HG03520 (cell line): ENCODE data around the gene ADAMTS10.
"Not testable (repeated sequence)": the region's sequence is repeated elsewhere in the genome, so short reads cannot be mapped to it uniquely, and the experiment has no call there.

ENCODE experiments used
- ATAC-seq: cut with Tn5 transposase; IDR thresholded peaks from one replicate; pipeline ENCODE4 v1.9.1; 2021; ENCODE audit warnings: mild to moderate bottlenecking, moderate library complexity; ENCODE audit not compliant: unreplicated experiment

ADAMTS10 gene

GRCh38 chr19:8610041-8610935, at the start of gene ADAMTS10:
Gene ADAMTS10, minus strand, starts transcription at chr19:8610715. Its CDS starts 5,005 bp downstream, at chr19:8605710.
- no peak for ATAC-seq

GRCh38 chr19:8659905-8660304, 49.4 kb upstream of the ADAMTS10 start:
- no peak for ATAC-seq

DNA sequence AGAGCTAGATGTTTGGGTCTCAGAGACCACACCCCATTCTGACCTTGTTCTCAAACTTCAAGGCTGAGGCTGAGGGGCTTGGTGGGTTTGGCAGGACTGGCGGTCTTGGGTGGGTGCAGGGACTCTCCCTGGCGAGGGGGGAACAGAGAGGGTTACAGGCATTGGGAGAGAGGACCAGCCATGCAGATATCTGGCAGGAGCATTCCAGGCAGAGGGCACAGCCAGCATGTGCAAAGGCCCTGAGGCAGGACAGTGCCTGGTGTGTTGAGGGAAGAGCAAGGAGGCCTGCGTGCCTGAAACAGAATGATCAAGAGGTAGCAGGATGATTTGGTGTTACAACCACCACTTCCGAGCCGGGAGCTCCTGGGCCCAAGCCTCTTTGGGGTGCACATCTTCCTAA, 47.4 kb upstream of the ADAMTS10 start:
- ATAC-seq: no peak

DNA sequence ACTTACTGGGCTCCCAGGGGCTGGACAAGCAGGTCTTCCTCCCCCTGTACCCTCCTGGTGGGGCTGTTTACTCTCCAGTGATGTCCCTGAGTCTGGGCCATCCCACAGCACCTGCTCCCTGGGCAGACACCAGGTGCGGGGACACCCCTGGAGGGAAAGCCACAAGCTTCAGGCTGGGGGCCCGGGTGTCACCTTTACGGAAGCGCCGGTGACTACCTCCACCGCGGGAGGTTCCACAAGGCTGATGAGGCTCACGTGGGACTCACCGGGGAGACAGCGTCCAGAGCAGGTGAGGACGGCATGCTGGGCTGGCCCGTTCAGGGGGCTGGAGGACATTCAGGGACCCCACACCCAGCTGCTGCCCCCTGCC, 44.8 kb upstream of the ADAMTS10 start:
- ATAC-seq: no peak

- no peak for ATAC-seq
Observed at GRCh38 chr19:8654591-8655339, 44.2 kb upstream of the ADAMTS10 start.

GRCh38 chr19:8648240-8648639, 37.7 kb upstream of the ADAMTS10 start:
- no peak for ATAC-seq

DNA sequence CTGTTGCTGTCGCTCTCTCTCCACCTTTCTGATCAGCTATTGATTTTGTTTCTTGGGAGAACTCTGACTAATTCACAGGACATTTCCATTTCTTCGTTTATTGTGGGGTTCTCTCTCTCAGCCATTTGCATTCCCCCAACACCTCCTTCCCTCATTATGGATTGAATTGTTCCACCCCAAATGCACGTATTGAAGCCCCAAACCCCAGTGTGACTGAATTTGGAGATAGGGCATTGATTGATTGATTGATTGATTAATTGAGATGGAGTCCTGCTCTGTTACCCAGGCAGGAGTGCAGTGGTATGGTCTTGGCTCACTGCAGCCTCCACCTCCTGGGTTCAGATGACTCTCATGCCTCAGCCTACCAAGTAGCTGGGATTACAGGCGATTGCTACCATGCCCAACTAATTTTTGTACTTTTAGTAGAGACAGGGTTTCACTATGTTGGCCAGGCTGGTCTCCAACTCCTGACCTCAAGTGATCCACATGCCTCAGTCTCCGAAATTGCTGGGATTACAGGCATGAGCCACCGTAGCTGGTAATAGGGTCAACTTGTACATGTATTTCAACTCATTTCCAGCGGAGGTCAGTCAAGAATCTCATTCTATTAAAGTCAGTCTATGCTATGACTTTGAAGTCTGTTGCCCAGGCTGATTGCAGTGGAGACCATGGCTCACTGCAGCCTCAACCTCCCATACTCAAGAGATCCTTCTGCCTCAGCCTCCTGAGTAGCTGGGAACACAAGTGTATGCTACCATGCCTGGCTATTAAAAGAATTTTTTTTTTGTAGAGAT, 33.5 kb upstream of the ADAMTS10 start:
- no peak for ATAC-seq

GRCh38 chr19:8642561-8642960, 32.0 kb upstream of the ADAMTS10 start:
- no peak for ATAC-seq

- ATAC-seq: no peak
Observed at GRCh38 chr19:8641908-8642547, 31.5 kb upstream of the ADAMTS10 start.

DNA sequence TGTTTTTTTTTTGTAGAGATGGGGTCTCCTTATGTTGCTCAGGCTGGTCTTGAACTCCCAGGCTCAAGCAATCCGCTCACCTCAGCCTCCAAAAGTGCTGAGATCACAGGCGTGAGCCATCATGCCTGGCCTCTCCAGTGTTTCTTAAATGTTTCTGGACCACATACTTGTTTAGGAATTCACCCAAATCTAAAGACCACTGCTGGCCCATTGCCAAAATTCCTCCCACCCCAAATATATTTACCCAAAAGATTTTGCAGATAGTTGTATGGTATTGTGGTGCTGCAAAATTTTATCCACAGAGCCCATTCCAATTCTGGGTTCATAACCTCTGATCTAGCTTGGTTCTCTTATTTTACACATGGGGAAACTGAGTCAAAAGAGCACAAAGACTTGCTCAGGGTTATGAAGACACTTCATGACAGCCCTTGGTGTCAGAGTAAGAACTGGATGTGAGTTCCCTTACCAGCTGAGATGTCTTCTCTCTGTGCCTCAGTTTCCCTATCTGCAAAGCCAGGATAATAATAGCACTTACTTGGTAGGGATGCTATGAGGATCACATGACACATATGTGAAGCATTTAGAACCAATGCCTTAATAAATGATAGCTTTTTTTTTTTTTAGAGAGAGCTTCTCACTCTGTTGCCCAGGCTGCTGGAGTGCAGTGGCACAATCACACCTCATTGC, 30.8 kb upstream of the ADAMTS10 start:
- no peak for ATAC-seq

GRCh38 chr19:8640402-8641004, 30.0 kb upstream of the ADAMTS10 start:
- ATAC-seq: no peak

GRCh38 chr19:8639821-8640401, 29.4 kb upstream of the ADAMTS10 start:
- ATAC-seq: no peak

GRCh38 chr19:8638078-8638619, 27.6 kb upstream of the ADAMTS10 start:
- no peak for ATAC-seq

DNA sequence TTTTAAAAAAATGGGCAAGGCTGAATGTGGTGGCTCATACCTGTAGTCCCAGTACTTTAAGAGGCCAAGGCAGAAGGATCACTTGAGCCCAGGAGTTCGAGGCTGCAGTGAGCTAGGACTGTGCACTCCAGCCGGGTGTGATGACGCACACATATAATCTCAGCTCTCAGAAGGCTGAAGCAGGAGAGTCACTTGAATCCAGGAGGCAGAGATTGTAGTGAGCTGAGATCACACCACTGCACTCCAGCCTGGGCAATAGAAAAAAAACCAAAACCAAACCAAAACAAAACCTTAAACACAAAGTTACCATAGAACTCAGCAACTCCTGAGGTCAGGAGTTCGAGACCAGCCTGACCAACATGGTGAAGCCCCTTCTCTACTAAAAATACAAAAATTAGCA, 26.6 kb upstream of the ADAMTS10 start:
- ATAC-seq: not testable (repeated sequence)

DNA sequence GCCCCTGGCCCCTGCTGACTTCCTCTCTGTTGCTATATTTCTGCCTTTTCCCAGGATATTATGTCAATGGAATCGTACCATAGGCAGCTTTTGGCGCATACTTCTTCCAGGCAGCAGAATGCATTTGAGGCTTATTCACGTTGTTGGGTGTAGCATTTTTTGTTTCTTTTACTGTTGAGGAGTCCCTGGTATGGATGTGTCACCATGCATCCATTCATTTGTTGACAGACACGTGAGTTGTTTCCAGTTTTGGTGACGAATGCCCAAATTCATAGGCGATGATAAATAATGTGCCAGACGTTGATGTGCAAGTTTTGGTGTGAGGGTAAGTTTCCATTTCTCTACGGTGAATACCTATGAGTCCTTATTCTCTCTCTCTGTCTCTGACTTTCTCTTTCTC, 24.9 kb upstream of the ADAMTS10 start:
- ATAC-seq: no peak

GRCh38 chr19:8631425-8631819, 20.9 kb upstream of the ADAMTS10 start:
- no peak for ATAC-seq

GRCh38 chr19:8630796-8631424, 20.4 kb upstream of the ADAMTS10 start:
- ATAC-seq: no peak

- ATAC-seq: no peak
Observed at GRCh38 chr19:8629996-8630683, 19.6 kb upstream of the ADAMTS10 start, which contains the start of gene NFILZ. Gene NFILZ, plus strand, starts transcription at chr19:8630633. Its CDS starts 46,133 bp downstream, at chr19:8676766.
